ENCODE data around the gene HS6ST1.

GRCh38 chr2:128260239-128261138 lies 58.2 kb downstream of the HS6ST1 start:
- TF ChIP-seq, protein P1, sequence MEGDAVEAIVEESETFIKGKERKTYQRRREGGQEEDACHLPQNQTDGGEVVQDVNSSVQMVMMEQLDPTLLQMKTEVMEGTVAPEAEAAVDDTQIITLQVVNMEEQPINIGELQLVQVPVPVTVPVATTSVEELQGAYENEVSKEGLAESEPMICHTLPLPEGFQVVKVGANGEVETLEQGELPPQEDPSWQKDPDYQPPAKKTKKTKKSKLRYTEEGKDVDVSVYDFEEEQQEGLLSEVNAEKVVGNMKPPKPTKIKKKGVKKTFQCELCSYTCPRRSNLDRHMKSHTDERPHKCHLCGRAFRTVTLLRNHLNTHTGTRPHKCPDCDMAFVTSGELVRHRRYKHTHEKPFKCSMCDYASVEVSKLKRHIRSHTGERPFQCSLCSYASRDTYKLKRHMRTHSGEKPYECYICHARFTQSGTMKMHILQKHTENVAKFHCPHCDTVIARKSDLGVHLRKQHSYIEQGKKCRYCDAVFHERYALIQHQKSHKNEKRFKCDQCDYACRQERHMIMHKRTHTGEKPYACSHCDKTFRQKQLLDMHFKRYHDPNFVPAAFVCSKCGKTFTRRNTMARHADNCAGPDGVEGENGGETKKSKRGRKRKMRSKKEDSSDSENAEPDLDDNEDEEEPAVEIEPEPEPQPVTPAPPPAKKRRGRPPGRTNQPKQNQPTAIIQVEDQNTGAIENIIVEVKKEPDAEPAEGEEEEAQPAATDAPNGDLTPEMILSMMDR (IDR thresholded peaks at IDR 0.05): peak in 2 of 3 donors; percentile 21 to 38
- TF ChIP-seq POLR2A (IDR thresholded peaks at IDR 0.05): no peak
